ENCODE results near the gene PLCH2. TPM values are rescaled to one million over a fixed set of nuclear protein-coding genes. Genes with fewer than 3 reads are reported as not detected.

PLCH2 gene
- total RNA-seq, 5 donors from 2014 or later (not counting 1 experiment from before 2014, with no cell fraction given) = 20.2 to 59.1 (median 27.9) TPM

DNA sequence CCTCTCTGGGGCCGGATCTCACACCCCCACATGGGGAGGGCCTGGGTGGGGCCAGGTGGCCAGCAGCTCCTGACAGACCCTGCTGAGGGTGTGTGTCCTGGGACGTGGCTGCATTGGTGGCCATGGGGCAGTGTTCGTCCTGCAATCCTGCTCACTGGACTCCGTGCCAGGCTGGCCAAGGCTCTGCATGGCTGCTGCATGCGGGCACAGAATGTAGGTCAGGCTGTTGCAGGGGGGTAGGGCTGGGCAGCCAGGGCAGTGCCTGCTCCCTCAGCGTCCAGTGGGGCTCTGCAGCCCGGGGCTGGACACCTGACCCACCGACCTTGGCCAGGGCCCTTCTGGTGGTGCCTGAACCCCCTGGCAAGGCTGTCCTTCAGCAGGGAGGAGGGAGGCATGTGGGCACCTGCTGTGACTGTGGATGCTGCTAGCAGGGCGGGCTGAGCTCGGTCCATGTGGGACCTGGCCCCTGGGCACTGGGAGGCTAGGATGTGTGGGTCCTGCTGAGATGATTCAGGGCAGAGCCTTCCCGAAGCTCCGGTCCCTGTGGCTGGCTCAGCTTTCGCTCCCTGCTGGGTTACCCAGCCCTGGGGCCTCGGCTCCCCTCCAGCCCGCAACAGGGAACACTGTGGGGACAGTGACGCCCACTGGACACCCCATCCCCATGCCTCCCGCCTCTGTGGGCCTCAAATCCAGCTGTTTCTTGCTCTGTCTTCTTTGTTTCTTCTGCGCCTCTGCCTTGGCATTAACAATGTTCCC, 14.9 kb upstream of the PLCH2 start:
- H3K27ac Mint-ChIP-seq = no peak overlapping the region
- H3K9me3 Mint-ChIP-seq = no peaks in the 10 kb centered on the region
- WGBS (ENCODE audit: insufficient coverage) = 76% methylated on average over 14 of the region's 18 CpGs
- CTCF ChIA-PET = no interaction called here
- no peak overlapping the region for H3K27ac ChIP-seq (ENCODE audit: low read length)
- peaks cover 0 to 3% (median 2%) of the 10 kb centered on the region in 3 donors for H3K4me1 Mint-ChIP-seq
- no peaks in the 10 kb centered on the region for H3K36me3 Mint-ChIP-seq
- H3K27me3 Mint-ChIP-seq = peaks cover 6 to 13% of the 10 kb centered on the region in 2 donors
- no peaks in the 10 kb centered on the region for H3K9me3 ChIP-seq
- no peaks in the 10 kb centered on the region for H3K36me3 ChIP-seq (ENCODE audit: control insufficient read depth in 2 of 2, extremely low read depth in 1 of 2, insufficient read depth in 1 of 2, low read length in 1 of 2)
- POLR2A ChIA-PET = no interaction called here
- no peak for DNase-seq
- ATAC-seq (replicated peaks in 1 of 4) = no peak
- no peak overlapping the region for H3K4me3 ChIP-seq (ENCODE audit: control insufficient read depth in 1 of 2, extremely low read depth in 1 of 2, low read length in 1 of 2)
- H3K4me1 ChIP-seq (ENCODE audit: control insufficient read depth in 1 of 2, extremely low read depth in 1 of 2, insufficient read depth in 2 of 2, low read length in 2 of 2) = peaks cover 0 to 7% of the 10 kb centered on the region in 2 experiments
- no peak overlapping the region for H3K4me3 Mint-ChIP-seq
- H3K27me3 ChIP-seq (replicated peaks in 1 of 2; ENCODE audit: control insufficient read depth in 2 of 2, extremely low read depth in 1 of 2, insufficient read depth in 2 of 2, low read length in 1 of 2) = peaks cover 0 to 48% of the 10 kb centered on the region in 2 experiments

DNA sequence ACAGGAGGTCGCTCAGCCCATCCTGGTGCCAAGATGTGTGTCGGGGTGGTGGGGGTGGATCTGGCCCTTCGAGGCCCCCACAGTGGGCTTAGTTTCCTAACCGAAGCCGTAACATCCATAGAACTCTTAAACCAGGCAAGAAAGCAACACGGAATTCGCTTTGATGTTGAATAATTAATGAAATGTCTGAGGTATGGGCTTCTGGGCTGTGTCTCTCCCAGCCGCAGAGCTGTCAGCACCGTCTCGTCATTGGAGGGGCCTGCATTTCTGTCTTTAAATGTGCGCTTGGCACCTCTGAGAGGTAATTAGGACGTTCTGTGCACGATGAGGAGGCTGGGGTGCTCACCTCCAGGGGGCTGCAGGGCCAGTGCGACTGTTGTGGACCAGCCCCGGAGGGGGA, 13.3 kb upstream of the PLCH2 start:
- Histone ChIP-seq H3K36me3 (ENCODE audit: control insufficient read depth in 2 of 2, extremely low read depth in 1 of 2, insufficient read depth in 1 of 2, low read length in 1 of 2) (no peaks in the 10 kb centered on the region), H3K27me3 (replicated peaks in 1 of 2; ENCODE audit: control insufficient read depth in 2 of 2, extremely low read depth in 1 of 2, insufficient read depth in 2 of 2, low read length in 1 of 2) (peaks cover 0 to 60% of the 10 kb centered on the region in 2 experiments), H3K4me3 (ENCODE audit: control insufficient read depth in 1 of 2, extremely low read depth in 1 of 2, low read length in 1 of 2) (no peak overlapping the region), H3K9me3 (no peaks in the 10 kb centered on the region), H3K4me1 (ENCODE audit: control insufficient read depth in 1 of 2, extremely low read depth in 1 of 2, insufficient read depth in 2 of 2, low read length in 2 of 2) (peaks cover 0 to 22% of the 10 kb centered on the region in 2 experiments), H3K27ac (ENCODE audit: low read length) (no peak overlapping the region)
- Mint-ChIP-seq H3K27ac (no peak overlapping the region), H3K9me3 (no peaks in the 10 kb centered on the region), H3K4me3 (no peak overlapping the region), H3K4me1 (peaks cover 0 to 5% (median 3%) of the 10 kb centered on the region in 3 donors), H3K36me3 (no peaks in the 10 kb centered on the region), H3K27me3 (peaks cover 6 to 15% of the 10 kb centered on the region in 2 donors)
- 75% methylated on average over 4 of the region's 15 CpGs for WGBS (ENCODE audit: insufficient coverage)
- CTCF ChIA-PET = no interaction called here
- DNase-seq = no peak
- POLR2A ChIA-PET = no interaction called here
- ATAC-seq (replicated peaks in 1 of 4) = no peak

DNA sequence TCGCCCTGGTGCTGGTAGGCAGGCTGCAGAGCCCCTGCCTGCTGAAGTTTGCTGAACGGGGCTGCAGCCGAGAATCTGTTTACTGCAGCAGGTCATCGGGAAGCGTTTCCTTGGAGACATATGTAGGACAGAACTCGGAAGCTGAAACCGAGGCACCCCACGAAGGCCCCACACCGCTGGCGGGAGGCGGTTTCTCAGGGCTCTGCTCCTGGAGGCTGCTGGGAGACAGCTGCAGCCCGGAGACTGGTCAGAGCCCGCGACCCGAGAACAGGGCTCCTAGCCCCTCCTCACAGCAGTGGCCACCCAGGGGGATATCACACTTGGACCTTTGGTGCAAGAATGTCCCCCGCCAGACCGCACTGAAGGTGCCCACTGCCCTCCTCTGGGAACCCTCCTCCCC, 12.7 kb upstream of the PLCH2 start:
- POLR2A ChIA-PET = no interaction called here
- no peak overlapping the region for H3K27ac ChIP-seq (ENCODE audit: low read length)
- H3K27ac Mint-ChIP-seq = no peak overlapping the region
- peaks cover 0 to 64% of the 10 kb centered on the region in 2 experiments for H3K27me3 ChIP-seq (replicated peaks in 1 of 2; ENCODE audit: control insufficient read depth in 2 of 2, extremely low read depth in 1 of 2, insufficient read depth in 2 of 2, low read length in 1 of 2)
- 70% methylated on average over 14 of the region's 17 CpGs for WGBS (ENCODE audit: insufficient coverage)
- no peaks in the 10 kb centered on the region for H3K9me3 ChIP-seq
- no peaks in the 10 kb centered on the region for H3K9me3 Mint-ChIP-seq
- DNase-seq (no peak), ATAC-seq (replicated peaks in 1 of 4) (no peak)
- H3K4me3 Mint-ChIP-seq = no peak overlapping the region
- H3K4me3 ChIP-seq (ENCODE audit: control insufficient read depth in 1 of 2, extremely low read depth in 1 of 2, low read length in 1 of 2) = no peak overlapping the region
- no peaks in the 10 kb centered on the region for H3K36me3 Mint-ChIP-seq
- CTCF ChIA-PET = no interaction called here
- peaks cover 6 to 15% of the 10 kb centered on the region in 2 donors for H3K27me3 Mint-ChIP-seq
- H3K36me3 ChIP-seq (ENCODE audit: control insufficient read depth in 2 of 2, extremely low read depth in 1 of 2, insufficient read depth in 1 of 2, low read length in 1 of 2) = no peaks in the 10 kb centered on the region
- peaks cover 0 to 7% (median 3%) of the 10 kb centered on the region in 3 donors for H3K4me1 Mint-ChIP-seq
- H3K4me1 ChIP-seq (ENCODE audit: control insufficient read depth in 1 of 2, extremely low read depth in 1 of 2, insufficient read depth in 2 of 2, low read length in 2 of 2) = peaks cover 0 to 22% of the 10 kb centered on the region in 2 experiments

DNA sequence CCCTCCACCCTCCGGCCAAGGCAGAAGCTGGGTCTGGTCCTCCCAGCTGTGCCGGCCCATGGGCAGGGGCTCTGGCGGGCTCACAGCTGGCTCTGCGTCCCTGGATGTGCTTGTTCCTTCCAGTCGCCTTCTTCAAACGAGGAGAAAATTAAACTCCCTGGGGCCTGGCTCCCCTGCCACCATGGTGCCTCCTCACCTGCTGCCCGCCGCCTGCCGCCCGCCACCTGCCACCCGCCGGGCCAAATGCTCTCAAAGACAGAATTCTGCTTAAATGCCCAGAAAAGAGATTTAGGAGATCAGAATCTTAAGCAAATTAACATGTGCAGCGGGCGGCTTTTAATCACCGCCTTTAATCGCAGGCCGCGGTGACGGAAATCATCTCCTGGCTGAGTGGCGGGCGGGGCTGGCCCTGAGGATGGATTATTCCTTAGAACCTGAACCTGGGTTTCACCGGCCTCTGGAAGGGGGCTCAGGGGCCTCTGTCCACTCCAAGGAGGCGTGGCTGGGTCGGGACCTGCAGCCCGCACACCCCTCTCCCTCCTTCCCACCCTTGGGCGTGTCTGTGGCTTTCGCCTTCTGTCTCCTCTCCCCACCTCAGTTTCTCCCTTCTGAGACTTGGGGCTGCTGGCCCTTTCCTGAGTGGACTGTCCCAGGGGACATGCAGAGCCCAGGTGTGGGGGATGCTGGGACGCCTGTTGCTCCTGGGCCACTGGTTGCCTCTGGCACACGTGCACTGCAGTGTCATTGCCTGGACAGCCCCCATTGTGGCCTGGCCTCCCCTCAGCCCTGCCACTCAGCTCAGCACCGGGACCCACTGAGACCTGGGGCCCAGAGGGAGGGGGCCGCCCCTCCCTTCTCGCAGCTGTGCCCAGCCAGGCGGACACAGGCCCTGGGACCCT, 10.5 kb upstream of the PLCH2 start:
- Histone ChIP-seq H3K27ac (ENCODE audit: low read length) (no peak overlapping the region), H3K27me3 (replicated peaks in 1 of 2; ENCODE audit: control insufficient read depth in 2 of 2, extremely low read depth in 1 of 2, insufficient read depth in 2 of 2, low read length in 1 of 2) (peaks cover 0 to 61% of the 10 kb centered on the region in 2 experiments), H3K36me3 (ENCODE audit: control insufficient read depth in 2 of 2, extremely low read depth in 1 of 2, insufficient read depth in 1 of 2, low read length in 1 of 2) (no peaks in the 10 kb centered on the region), H3K4me3 (ENCODE audit: control insufficient read depth in 1 of 2, extremely low read depth in 1 of 2, low read length in 1 of 2) (no peak overlapping the region), H3K9me3 (no peaks in the 10 kb centered on the region), H3K4me1 (ENCODE audit: control insufficient read depth in 1 of 2, extremely low read depth in 1 of 2, insufficient read depth in 2 of 2, low read length in 2 of 2) (peaks cover 0 to 22% of the 10 kb centered on the region in 2 experiments)
- H3K27me3 Mint-ChIP-seq = peaks cover 6 to 15% of the 10 kb centered on the region in 2 donors
- no peak for ATAC-seq (replicated peaks in 1 of 4)
- ChIA-PET POLR2A (no interaction called here), CTCF (no interaction called here)
- H3K4me3 Mint-ChIP-seq = no peak overlapping the region
- no peaks in the 10 kb centered on the region for H3K36me3 Mint-ChIP-seq
- DNase-seq = no peak
- H3K4me1 Mint-ChIP-seq = peaks cover 0 to 8% (median 2%) of the 10 kb centered on the region in 3 donors
- H3K27ac Mint-ChIP-seq = no peak overlapping the region
- H3K9me3 Mint-ChIP-seq = no peaks in the 10 kb centered on the region
- WGBS (ENCODE audit: insufficient coverage) = 80% methylated on average over 30 of the region's 33 CpGs

DNA sequence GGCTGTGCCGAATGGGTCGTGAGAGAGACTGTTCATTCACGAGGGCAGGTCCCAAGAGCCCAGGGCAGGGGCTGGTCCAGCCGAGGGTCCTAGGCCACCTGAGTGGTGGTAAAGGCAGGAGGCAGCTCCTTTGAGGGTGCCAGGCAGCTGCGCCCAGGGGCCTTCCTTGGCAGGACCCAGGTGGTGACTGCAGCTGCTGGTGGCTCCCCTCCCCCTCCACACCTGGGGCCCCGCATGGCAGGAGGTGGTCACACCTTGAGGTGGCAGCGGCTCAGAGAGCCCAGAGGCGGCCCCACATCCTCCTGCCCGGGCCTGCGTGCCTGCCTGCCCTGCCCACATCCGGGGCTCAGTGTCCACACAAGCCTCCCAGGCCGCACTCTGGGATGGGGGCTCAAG, 9.8 kb upstream of the PLCH2 start:
- Histone ChIP-seq H3K27ac (ENCODE audit: low read length) (no peak overlapping the region), H3K27me3 (replicated peaks in 1 of 2; ENCODE audit: control insufficient read depth in 2 of 2, extremely low read depth in 1 of 2, insufficient read depth in 2 of 2, low read length in 1 of 2) (peaks cover 0 to 61% of the 10 kb centered on the region in 2 experiments), H3K4me3 (ENCODE audit: control insufficient read depth in 1 of 2, extremely low read depth in 1 of 2, low read length in 1 of 2) (no peak overlapping the region), H3K36me3 (ENCODE audit: control insufficient read depth in 2 of 2, extremely low read depth in 1 of 2, insufficient read depth in 1 of 2, low read length in 1 of 2) (no peaks in the 10 kb centered on the region), H3K9me3 (no peaks in the 10 kb centered on the region), H3K4me1 (ENCODE audit: control insufficient read depth in 1 of 2, extremely low read depth in 1 of 2, insufficient read depth in 2 of 2, low read length in 2 of 2) (peaks cover 0 to 22% of the 10 kb centered on the region in 2 experiments)
- Mint-ChIP-seq H3K27ac (no peak overlapping the region), H3K4me3 (no peak overlapping the region), H3K27me3 (peaks cover 6 to 15% of the 10 kb centered on the region in 2 donors), H3K9me3 (no peaks in the 10 kb centered on the region), H3K36me3 (no peaks in the 10 kb centered on the region), H3K4me1 (peaks cover 0 to 8% (median 2%) of the 10 kb centered on the region in 3 donors)
- ChIA-PET CTCF (no interaction called here), POLR2A (no interaction called here)
- DNase-seq = no peak
- ATAC-seq (replicated peaks in 1 of 4) = no peak
- WGBS (ENCODE audit: insufficient coverage) = 45% methylated on average over 10 of the region's 12 CpGs

GRCh38 chr1:2466958-2467554, 9.0 kb upstream of the PLCH2 start:
- ATAC-seq (replicated peaks in 1 of 4) = peak in 3 of 4 experiments; percentile 45 to 54 (median 48)
- CTCF ChIA-PET = no interaction called here
- H3K27ac Mint-ChIP-seq = no peak overlapping the region
- H3K27me3 Mint-ChIP-seq = peaks cover 6 to 15% of the 10 kb centered on the region in 2 donors
- Histone ChIP-seq H3K9me3 (no peaks in the 10 kb centered on the region), H3K27me3 (replicated peaks in 1 of 2; ENCODE audit: control insufficient read depth in 2 of 2, extremely low read depth in 1 of 2, insufficient read depth in 2 of 2, low read length in 1 of 2) (peaks cover 0 to 56% of the 10 kb centered on the region in 2 experiments), H3K4me1 (ENCODE audit: control insufficient read depth in 1 of 2, extremely low read depth in 1 of 2, insufficient read depth in 2 of 2, low read length in 2 of 2) (peaks cover 0 to 22% of the 10 kb centered on the region in 2 experiments), H3K36me3 (ENCODE audit: control insufficient read depth in 2 of 2, extremely low read depth in 1 of 2, insufficient read depth in 1 of 2, low read length in 1 of 2) (no peaks in the 10 kb centered on the region), H3K4me3 (ENCODE audit: control insufficient read depth in 1 of 2, extremely low read depth in 1 of 2, low read length in 1 of 2) (no peak overlapping the region), H3K27ac (ENCODE audit: low read length) (no peak overlapping the region)
- peaks cover 0 to 8% (median 2%) of the 10 kb centered on the region in 3 donors for H3K4me1 Mint-ChIP-seq
- no peaks in the 10 kb centered on the region for H3K9me3 Mint-ChIP-seq
- no peaks in the 10 kb centered on the region for H3K36me3 Mint-ChIP-seq
- POLR2A ChIA-PET = no interaction called here
- DNase-seq = peak in 8 of 35 experiments; percentile 4 to 47 (median 15)
- no peak overlapping the region for H3K4me3 Mint-ChIP-seq
- 8% methylated on average over 27 of the region's 30 CpGs for WGBS (ENCODE audit: insufficient coverage)
